ENCODE results near the gene PMFBP1.

- TF ChIP-seq EP300 (IDR thresholded peaks at IDR 0.05; ENCODE audit: borderline replicate concordance in 1 of 2, low read depth in 1 of 2, low read length in 1 of 2), result no peak
- no peak for TF ChIP-seq YY1 (IDR thresholded peaks at IDR 0.05; ENCODE audit: low read depth)
- no peak for TF ChIP-seq ZBTB33 (IDR thresholded peaks at IDR 0.05; ENCODE audit: borderline replicate concordance, low read depth)
- TF ChIP-seq FOXJ3 (CRISPR knock-in tag; IDR thresholded peaks at IDR 0.05), result no peak
- no peak for TF ChIP-seq POLR2AphosphoS5 (IDR thresholded peaks at IDR 0.05; ENCODE audit: low read depth, low read length)
- no peak for TF ChIP-seq CTCF (IDR thresholded peaks at IDR 0.05)
- no peak for TF ChIP-seq EZH2phosphoT487 (IDR thresholded peaks at IDR 0.05; ENCODE audit: borderline replicate concordance, low read depth)
- TF ChIP-seq RAD21 (IDR thresholded peaks at IDR 0.05; ENCODE audit: low read length), result no peak
- TF ChIP-seq RFX5 (IDR thresholded peaks at IDR 0.05; ENCODE audit: low read length), result no peak
- TF ChIP-seq FOXM1 (IDR thresholded peaks at IDR 0.05; ENCODE audit: low read depth), result no peak
Observed at GRCh38 chr16:72120026-72120425, 51.9 kb downstream of the PMFBP1 start.
